ENCODE results near the gene CNTNAP2. TPM values are rescaled to one million over a fixed set of nuclear protein-coding genes. Genes with fewer than 3 reads are reported as not detected.

The CNTNAP2 gene
- total and polyA plus RNA-seq, 2 of the 13 experiments (the other 11 are each of a cell fraction or from before 2014, with no cell fraction given): 0.40 to 0.42 TPM

- POLR2A ChIA-PET: no interaction called here
- H2AFZ ChIP-seq (ENCODE audit: low read length): no peak overlapping the region
- intact Hi-C loops (cut with micrococcal nuclease; ENCODE audit: unreplicated experiment) (loop anchor here (5.0 kb wide), 1 partner anchor 705 kb away; no protein-coding TSS in a partner anchor), in situ Hi-C loops (cut with HindIII; ENCODE audit: extremely low pct_ligation_motif_present, low pct_unique_long_range_greater_than_20kb) (loop anchor here (10.0 to 25.0 kb wide), 2 partner anchors 223 to 700 kb away; no protein-coding TSS in a partner anchor)
- no TSS peak for BruUV-seq (replicated peaks)
- DNase-seq (ENCODE audit: low spot score) (no peak), ATAC-seq (no peak; the same call in 2 of the 3 replicates), FAIRE-seq (no peak)
- H4K20me1 ChIP-seq (ENCODE audit: insufficient read depth, low read length): no peaks in the 10 kb centered on the region
- H3K27me3 ChIP-seq (ENCODE audit: control insufficient read depth in 1 of 2, insufficient read depth in 2 of 2, low read length in 2 of 2): peaks cover 0 to 20% of the 10 kb centered on the region in 2 experiments; a peak in 1 of 5 replicates
- H3K36me3 ChIP-seq (replicated peaks in 1 of 2; ENCODE audit: control insufficient read depth in 1 of 2, insufficient read depth in 2 of 2, low read length in 2 of 2): no peaks in the 10 kb centered on the region
- H3K79me2 ChIP-seq (ENCODE audit: insufficient read depth, low read length): no peaks in the 10 kb centered on the region
- no peak overlapping the region for H3K4me2 ChIP-seq (ENCODE audit: low read depth, low read length)
- TF ChIP-seq ZNF672 (CRISPR knock-in tag; IDR thresholded peaks at IDR 0.05) (no peak), POLR2AphosphoS2 (IDR thresholded peaks at IDR 0.05; ENCODE audit: low read depth, low read length) (no peak), ATF7-NPFF (CRISPR knock-in tag; IDR thresholded peaks at IDR 0.05; ENCODE audit: low read depth) (no peak), MAFK (conservative IDR thresholded peaks at IDR 0.05 in 1 of 2, IDR thresholded peaks at IDR 0.05 in 1 of 2; ENCODE audit: low read length in 2 of 2) (peak; percentile 84 to 92), NFYB (CRISPR knock-in tag; IDR thresholded peaks at IDR 0.05) (no peak), FLYWCH1 (CRISPR knock-in tag; IDR thresholded peaks at IDR 0.05) (no peak), TOE1 (CRISPR knock-in tag; IDR thresholded peaks at IDR 0.05) (no peak), ZNF777 (CRISPR knock-in tag; IDR thresholded peaks at IDR 0.05) (no peak), ZSCAN9 (CRISPR knock-in tag; IDR thresholded peaks at IDR 0.05; ENCODE audit: borderline replicate concordance) (no peak), SRSF9 (IDR thresholded peaks at IDR 0.05; ENCODE audit: borderline replicate concordance, insufficient read depth, low read depth, low read length, poor library complexity, severe bottlenecking) (no peak), ZNF24 (IDR thresholded peaks at IDR 0.05) (no peak), ZNF619 (CRISPR knock-in tag; IDR thresholded peaks at IDR 0.05) (no peak), LCORL (IDR thresholded peaks at IDR 0.05) (no peak), LCORL (CRISPR knock-in tag; IDR thresholded peaks at IDR 0.05) (no peak), MAFF (IDR thresholded peaks at IDR 0.05; ENCODE audit: low read depth, low read length) (peak; percentile 88), ZNF292 (CRISPR knock-in tag; IDR thresholded peaks at IDR 0.05; ENCODE audit: borderline replicate concordance, low read depth) (no peak), NBN (conservative IDR thresholded peaks at IDR 0.05) (no peak), CTCF (CRISPR knock-in tag; IDR thresholded peaks at IDR 0.05) (no peak), KMT2A (CRISPR knock-in tag; IDR thresholded peaks at IDR 0.05) (no peak)
- H3K4me3 ChIP-seq (replicated peaks in 1 of 3; ENCODE audit: insufficient read depth in 1 of 3, low read depth in 2 of 3, low read length in 3 of 3): no peak overlapping the region
- no peak overlapping the region for H3K27ac ChIP-seq (ENCODE audit: extremely low read length, insufficient read depth, low read length)
- no peaks in the 10 kb centered on the region for H3K4me1 ChIP-seq (ENCODE audit: insufficient read depth, low read length)
- CTCF ChIA-PET (ENCODE audit: low intra/inter-chr PET ratio, low total read pairs): no interaction called here
- H3K9me3 ChIP-seq (ENCODE audit: low read length): no peaks in the 10 kb centered on the region
- WGBS (ENCODE audit: low lambda C conversion rate): 37% methylated on average over 12 of the region's 12 CpGs
- no peak overlapping the region for H3K9ac ChIP-seq (ENCODE audit: insufficient read depth, low read depth, low read length)
Measured at GRCh38 chr7:148261996-148262688, 2145.5 kb downstream of the CNTNAP2 start.
